Cerebellar cortex (tissue), 1 donor: ENCODE results near the gene NFAM1.

Experiments used
- DNase-seq: peaks from one replicate; pipeline ENCODE4 v3.0.0-alpha.2; 2015; ENCODE audit warnings: low spot score

Gene NFAM1

GRCh38 chr22:42358643-42359558 is 73.3 kb downstream of the NFAM1 start:
- no peak for DNase-seq

DNA sequence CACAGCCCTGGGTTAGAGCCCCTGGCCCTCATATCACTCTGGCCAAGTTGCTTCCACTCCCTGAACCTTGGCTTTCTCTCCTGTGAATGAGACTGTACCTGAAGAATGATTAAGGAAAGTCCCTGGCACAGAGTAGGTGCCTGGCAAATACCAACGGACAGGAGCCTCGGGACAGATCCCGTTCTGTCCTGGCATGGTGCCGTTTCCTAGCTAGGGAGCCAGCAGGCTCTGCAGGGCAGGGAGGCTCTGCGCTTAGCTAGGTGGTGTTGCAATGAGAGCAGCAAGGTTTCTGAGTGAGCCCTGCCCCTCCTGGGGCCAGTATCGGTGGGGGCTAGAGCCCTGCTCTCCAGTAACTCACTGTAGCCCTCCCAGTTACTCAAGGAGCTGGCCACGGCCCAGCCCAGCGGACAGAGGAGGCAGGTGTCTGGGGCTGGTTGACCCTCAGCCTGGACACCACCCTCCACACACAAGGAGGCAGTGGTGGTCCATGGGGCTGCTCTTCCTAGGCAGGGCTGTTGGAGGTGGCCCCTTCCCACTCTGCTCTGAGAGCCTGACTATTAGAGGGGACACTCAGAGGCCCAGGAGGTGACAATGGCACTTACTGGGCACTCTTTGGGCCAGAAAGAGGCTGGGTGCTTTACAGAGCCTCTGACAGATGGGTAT is 74.4 kb downstream of the NFAM1 start:
- no peak for DNase-seq

DNA sequence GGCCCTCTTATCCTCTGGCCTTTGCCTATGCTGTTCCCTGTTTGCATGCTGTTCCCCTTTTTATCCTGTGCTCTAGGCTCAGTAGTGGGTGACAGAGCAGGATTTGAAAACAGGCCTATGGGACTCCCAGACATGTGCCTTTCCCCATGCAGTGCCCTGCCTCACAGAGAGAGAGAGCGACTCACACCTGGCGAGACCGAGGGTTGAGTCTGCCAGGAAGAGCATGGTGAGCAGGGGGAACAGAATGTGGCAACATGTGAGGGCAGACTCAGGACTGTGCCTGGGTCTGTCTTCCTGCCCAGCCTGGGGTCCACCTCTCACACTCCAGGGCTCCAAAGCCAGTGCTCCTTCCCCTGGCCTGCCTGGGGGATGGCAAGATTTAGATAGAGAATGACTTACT is 75.0 kb downstream of the NFAM1 start:
- DNase-seq = no peak

DNA sequence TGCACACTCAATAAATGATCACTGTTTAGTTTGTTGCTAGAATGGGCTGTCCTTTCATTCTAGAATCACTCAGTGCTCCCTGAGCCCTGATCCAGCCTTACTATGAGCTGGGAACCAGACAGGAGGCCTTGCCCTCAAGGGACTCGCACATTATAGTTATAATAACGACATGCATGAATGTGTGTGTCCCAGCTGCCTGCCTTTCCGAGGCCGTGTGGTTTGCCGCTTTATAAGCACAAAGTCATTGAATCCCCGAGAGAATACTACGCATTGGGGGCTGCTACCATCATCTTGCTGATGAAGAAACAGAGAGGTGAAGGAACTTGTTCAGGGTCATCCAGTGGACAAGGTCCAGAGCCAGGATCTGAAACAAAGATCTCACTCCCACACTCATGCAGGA is 75.7 kb downstream of the NFAM1 start:
- DNase-seq = no peak

DNA sequence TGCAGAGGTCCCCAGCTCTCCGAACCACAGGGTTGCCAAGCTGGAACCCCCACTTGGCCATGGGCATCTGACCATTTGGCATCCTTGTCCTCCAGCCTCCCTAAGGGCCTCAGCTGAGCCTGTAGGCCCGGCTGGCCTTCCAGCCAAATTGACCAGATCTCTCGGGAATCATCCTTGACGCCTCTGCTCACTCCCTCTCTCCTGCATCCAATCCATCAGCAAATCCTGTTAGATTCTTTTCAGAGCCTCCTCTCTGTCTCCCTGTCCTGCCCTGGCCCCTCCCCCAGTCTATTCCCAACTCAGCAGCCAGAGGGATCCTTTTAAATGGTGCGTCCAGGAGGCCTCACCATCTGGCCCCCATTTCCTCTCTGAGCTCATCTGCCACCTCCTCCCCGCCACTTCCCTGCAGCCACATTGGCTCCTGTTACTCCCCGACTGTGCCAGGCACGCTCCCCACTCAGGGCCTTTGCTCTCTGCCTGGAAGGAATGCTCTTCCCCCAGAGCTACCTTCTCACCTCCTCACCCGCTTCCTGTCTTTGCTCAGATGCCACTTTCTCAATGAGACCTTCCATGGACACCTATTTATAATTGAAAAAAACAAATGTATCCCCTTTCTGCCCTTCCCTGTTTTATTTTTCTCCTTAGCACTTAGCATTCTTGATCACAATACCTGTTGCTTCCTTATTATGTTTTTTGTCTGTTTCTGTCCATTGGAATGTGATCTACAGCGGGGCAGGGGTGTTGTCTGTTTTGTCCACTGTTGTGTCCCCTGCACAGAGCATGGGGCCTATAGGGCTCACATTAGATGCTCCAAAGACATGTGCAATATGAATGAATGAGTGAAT is 78.1 kb downstream of the NFAM1 start:
- peak; percentile 72 for DNase-seq

GRCh38 chr22:42350373-42350772 is 81.8 kb downstream of the NFAM1 start:
- DNase-seq = no peak

DNA sequence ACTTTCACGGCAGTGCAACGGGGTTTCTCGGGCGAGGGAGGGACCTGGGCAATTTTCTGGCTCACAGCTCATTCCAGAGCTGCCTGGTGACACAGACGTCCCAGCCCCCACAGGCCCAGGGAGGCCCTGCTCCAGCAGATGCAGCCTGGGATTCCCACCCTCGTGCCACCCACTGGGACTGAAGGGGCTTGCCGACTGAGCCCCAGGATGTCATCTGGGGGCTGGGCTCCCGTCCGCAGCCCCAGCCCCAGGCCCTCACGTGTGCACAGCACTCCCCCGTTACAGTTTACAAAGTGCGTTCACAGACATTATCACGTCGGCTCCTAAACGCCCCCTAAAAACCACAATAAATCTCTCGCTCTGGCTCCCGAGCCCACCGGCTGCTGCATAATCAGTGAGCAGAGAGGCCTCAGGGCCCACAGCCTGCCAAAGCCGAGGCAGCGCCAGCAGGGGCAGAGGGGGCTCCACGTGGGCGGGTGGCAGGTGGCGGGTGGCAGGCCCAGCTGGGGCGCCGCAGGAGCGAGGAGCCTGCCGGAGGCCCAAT is 84.8 kb downstream of the NFAM1 start:
- DNase-seq = no peak

- no peak for DNase-seq
Observed at GRCh38 chr22:42346722-42347121, 85.5 kb downstream of the NFAM1 start.

DNA sequence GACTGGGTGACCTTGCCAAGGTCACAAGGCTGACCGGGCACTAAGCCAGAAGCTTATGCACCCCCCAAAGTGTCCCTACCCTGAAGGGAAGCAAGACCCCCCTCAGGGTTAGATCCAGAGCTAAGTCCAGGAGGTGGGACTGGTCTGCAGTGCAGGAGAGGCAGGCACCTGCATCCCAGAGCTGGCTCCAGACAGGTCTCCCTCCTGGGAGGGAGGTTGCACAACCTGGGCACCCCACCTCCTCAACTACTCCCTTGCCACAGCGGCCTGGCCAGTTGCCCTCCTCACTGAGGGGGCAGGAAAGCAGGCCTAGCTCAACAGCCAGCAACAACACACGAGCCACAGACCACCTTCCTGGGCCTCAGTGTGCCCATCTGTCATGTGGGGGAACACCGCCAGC is 86.7 kb downstream of the NFAM1 start:
- DNase-seq = no peak

DNA sequence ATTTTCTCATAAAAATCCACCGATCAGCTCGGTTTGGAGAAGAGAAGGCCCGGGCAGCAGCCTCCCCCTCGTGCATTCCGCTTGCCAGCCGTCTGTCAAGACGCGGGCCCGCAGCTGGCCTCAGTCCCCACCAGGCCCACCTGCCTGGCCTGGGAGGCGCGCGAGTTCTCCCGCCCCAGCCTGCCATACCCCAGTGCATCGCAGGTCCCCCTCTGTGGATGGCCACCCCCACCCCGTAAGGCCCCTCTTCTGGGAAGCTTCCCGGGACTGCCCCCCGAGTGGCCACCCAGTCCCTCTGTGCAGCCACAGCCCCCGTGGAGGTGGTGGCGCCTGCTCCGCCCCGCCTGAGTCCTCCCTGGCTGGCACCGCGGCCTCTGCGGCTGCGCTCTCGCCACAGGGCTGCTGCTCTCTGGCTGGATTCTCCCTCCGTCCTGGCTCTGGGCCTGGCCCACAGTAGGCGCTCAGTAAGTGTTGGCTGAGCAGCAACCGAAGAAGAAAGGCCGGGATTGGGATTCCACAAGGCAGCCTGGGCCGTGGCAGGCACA is 87.8 kb downstream of the NFAM1 start:
- peak; percentile 94 for DNase-seq

GRCh38 chr22:42343531-42344081 is 88.6 kb downstream of the NFAM1 start:
- no peak for DNase-seq

GRCh38 chr22:42343121-42343454 is 89.1 kb downstream of the NFAM1 start:
- no peak for DNase-seq

DNA sequence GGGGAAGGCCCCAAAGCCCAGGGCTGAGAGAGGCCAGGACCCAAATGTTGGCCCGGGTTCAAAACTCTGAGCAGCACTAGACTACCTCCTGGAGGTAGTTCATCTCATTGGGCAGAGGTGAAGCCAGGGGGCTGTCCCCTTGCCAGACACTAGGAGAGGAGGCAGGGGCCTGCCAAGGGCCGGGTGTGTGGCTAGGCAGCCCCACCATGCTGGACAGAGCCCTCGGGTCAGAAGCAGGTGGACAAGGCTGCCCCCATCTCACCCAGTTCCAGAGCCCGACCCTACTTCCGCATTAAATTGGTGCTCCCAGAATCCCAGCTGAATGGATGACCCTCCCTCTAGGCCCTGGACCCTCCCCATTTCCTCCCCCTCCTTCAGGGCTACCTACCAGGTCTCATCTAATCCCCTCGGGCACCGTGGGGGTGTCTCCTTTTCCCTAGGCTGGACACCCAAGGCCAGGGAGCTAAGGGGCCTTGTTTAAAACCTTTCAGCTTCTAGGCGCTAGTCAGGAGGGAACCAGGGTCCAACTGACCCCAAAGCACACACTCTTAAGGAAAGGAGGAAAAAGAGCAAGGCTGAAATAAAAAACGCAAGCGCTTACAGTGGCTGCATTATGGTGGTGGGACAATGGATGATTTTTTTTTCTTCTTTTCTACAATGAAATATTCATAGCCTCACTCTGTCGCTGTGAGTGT is 89.6 kb downstream of the NFAM1 start:
- DNase-seq = no peak

DNA sequence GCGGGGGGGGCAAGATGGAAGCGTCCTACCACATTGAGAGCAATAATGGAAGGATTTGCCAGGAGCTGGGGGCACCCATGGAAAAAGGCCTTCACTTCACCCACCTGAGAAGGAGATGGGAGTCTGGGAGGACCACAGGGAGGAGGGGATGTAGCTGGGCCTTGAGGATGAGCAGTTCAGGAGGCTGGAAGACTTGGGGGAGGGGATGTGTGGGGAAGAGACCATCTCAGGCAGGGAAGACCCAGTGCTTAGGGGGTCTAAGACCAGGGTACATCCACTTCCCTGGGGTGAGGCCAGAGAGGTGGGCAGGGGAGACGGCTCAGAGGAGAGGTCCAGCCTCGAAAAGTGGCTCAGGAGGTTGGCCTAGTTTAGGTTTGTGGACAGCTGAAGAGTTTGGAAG is 90.4 kb downstream of the NFAM1 start:
- DNase-seq = no peak

DNA sequence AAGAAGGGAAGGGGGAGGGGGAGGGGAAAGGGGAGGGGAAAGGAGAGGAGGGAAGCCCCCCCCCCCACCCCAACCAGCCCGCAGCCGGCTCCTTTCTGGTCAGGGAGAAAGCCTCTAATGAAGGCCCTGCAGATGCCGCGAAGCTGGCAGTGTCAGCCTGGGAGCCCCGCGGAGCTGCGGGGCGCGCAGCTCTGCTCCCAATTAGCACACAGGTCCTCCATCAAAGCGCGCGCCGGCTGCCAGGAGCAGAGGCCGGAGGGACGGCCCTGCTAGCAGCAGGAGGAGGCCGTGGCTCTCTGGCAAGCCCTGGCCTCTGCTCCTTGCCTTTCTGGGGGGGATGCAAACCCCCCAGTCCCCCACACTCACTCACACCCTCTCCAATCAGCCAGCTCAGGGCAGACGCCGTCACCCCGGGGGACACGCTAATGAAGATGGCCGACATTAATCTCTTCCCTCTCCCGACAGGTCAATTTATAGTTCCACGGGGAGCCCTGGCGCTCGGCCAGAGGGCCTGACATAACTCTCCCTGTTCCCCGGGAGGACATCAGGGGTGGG is 91.3 kb downstream of the NFAM1 start:
- peak; percentile 35 for DNase-seq

DNA sequence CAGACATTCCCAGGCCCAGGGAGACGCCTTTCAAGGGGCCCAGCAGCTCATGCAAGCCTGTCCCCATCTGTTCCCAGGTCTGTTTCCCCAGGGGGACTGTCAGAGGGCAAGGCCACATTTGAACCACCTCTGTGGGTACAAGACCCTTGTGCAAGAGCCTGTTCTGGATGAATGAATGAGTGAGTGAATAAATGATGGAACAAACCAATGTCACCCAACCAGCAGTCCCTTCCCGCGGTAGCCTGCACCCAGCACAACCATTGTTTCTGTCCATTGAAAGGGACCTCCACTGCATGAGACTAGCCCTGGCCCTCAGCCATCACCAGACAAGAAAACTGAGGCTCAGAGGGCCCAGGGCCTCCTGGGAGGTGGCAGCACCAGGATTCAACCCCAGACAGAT is 92.1 kb downstream of the NFAM1 start:
- no peak for DNase-seq

DNA sequence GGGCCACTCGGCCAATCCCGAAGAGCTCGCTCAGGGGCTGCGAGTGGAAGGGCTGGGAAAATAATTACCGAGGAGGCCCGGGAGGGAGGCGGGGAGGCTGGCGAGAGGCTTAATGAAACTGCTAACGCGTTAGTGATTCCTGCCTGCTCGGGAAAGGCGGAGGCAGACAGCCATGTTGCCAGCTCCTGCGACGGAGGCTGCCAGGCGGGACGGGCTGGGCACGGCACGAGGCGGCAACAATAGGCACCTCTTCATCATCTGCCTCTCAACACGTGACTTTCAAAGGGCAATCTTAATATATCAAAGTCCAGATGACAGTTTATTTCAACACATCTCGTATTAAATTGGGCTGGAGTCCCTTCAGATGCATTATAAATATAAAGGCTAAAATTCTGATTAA is 93.7 kb downstream of the NFAM1 start:
- DNase-seq = no peak

DNA sequence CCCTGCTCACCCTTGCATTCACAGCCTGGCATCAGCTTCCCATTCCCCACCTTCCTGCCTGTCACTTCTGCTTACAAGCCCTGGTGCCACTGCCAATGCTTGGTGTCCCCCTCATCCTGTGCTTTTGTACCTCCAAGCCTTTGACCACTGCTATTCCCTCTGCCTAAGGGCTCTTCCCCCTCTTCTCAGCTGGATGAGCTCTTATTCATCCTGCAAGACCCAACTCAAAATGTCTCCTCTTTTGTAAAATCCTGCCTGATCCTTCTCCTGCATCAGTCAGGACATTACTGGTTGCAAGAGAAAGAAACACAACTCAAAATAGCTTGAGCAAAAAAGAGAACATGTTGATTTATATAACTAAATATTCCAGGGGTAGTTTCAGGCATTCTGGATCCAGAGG is 94.8 kb downstream of the NFAM1 start:
- no peak for DNase-seq

GRCh38 chr22:42336527-42337227 is 95.5 kb downstream of the NFAM1 start:
- no peak for DNase-seq

GRCh38 chr22:42335839-42336378 is 96.3 kb downstream of the NFAM1 start:
- no peak for DNase-seq
